ENCODE results near the gene OTC. TPM values are rescaled to one million over a fixed set of nuclear protein-coding genes. Genes with fewer than 3 reads are reported as not detected.

OTC gene
- total and polyA plus RNA-seq, 7 experiments from 2014 or later = not detected

DNA sequence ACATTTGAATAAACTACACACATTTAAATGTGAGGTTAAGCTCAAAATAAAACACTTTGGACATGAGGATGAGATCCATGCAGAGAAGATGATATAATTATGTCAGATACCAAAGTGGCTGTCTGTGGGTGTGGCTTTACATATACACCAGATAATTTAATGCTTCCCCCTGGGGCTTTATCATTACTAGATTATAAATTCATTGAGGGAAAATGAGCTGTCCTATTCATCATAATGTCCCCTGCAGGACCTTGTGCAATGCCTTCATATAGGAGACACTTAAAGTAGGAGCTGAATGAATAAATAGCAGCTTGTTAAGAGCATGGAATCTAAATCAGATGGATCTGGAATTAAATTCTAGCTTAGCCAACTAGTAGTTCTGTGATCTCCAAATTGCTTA, 49.7 kb downstream of the OTC start:
- ChIA-PET CTCF (no interaction called here), POLR2A (no interaction called here)
- H3K27ac Mint-ChIP-seq = no peak overlapping the region

DNA sequence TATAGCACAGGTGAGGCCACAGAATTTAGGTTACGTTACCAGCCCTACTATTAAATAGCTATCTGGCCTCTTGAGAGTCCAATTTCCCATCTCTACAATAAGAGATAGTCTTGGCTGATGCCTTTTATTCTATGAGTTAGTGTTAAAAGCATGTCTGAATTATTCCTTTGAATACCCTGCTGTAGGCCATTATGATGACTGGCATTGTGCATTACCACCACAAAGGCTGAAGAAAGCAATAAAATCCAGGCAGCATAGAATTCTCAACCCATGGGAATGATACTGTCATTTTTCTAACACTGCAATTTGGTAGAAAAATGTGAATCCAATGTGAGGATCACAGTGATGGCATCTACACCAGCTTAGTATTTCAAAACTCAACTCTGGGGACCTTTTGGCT, 51.4 kb downstream of the OTC start:
- H3K27me3 Mint-ChIP-seq = peaks cover 2 to 14% (median 9%) of the 10 kb centered on the region in 5 donors

More for the DNA sequence above, 49.7 kb downstream of the OTC start:
- Mint-ChIP-seq H3K27me3 (peaks cover 0 to 7% (median 3%) of the 10 kb centered on the region in 5 donors), H3K4me3 (no peak overlapping the region), H3K36me3 (no peaks in the 10 kb centered on the region), H3K4me1 (no peaks in the 10 kb centered on the region), H3K9me3 (no peaks in the 10 kb centered on the region)
- no peaks in the 10 kb centered on the region for H3K4me1 ChIP-seq (ENCODE audit: control insufficient read depth in 2 of 2, insufficient read depth in 2 of 2, low read length in 2 of 2)
- no peaks in the 10 kb centered on the region for H3K36me3 ChIP-seq (ENCODE audit: control insufficient read depth in 2 of 3, insufficient read depth in 3 of 3, low read length in 3 of 3)
- no peak overlapping the region for H3K27ac ChIP-seq (ENCODE audit: low read depth, low read length)
- H3K9me3 ChIP-seq (ENCODE audit: control insufficient read depth in 2 of 3, low read length in 3 of 3) = no peaks in the 10 kb centered on the region
- H3K27me3 ChIP-seq (ENCODE audit: control insufficient read depth in 2 of 2, insufficient read depth in 2 of 2, low read length in 2 of 2) = no peaks in the 10 kb centered on the region
- intact Hi-C loops (cut with micrococcal nuclease) = no loop called here
- no peak overlapping the region for H3K4me3 ChIP-seq (ENCODE audit: low read length)
- DNase-seq (no peak), ATAC-seq (no peak)

DNA sequence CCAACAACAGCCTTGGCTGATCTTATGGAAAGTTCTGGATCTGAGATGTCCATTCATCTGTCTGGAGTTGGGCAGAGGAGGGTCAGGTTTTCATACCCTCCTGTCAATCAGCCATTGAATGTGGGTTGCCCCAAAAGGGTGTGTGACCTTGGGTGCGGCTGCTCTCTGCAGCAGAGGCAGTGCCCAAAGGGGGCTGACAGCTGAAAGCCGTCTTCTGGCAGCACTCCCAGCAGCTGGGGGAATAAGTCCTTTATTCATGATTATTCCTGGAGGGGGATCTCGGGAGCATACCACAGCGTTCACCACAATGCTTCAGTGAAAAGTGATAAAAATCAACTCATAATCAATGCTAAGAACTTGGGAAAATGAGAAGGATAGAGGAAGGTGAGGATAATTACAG, 54.7 kb downstream of the OTC start:
- POLR2A ChIA-PET = no interaction called here
- ATAC-seq = no peak

More for the DNA sequence above, 51.4 kb downstream of the OTC start:
- no peaks in the 10 kb centered on the region for H3K9me3 Mint-ChIP-seq
- Histone ChIP-seq H3K36me3 (ENCODE audit: control insufficient read depth in 2 of 3, insufficient read depth in 3 of 3, low read length in 3 of 3) (no peaks in the 10 kb centered on the region), H3K4me3 (ENCODE audit: low read length) (no peak overlapping the region), H3K27me3 (ENCODE audit: control insufficient read depth in 2 of 2, insufficient read depth in 2 of 2, low read length in 2 of 2) (no peaks in the 10 kb centered on the region), H3K9me3 (ENCODE audit: control insufficient read depth in 2 of 3, low read length in 3 of 3) (no peaks in the 10 kb centered on the region), H3K27ac (ENCODE audit: low read depth, low read length) (no peak overlapping the region), H3K4me1 (ENCODE audit: control insufficient read depth in 2 of 2, insufficient read depth in 2 of 2, low read length in 2 of 2) (no peaks in the 10 kb centered on the region)
- ChIA-PET POLR2A (no interaction called here), CTCF (no interaction called here)
- H3K27ac Mint-ChIP-seq = no peak overlapping the region
- H3K4me3 Mint-ChIP-seq = no peak overlapping the region
- ATAC-seq (no peak), DNase-seq (no peak)
- intact Hi-C loops (cut with micrococcal nuclease) = no loop called here
- H3K36me3 Mint-ChIP-seq = no peaks in the 10 kb centered on the region
- H3K4me1 Mint-ChIP-seq = no peaks in the 10 kb centered on the region

DNA sequence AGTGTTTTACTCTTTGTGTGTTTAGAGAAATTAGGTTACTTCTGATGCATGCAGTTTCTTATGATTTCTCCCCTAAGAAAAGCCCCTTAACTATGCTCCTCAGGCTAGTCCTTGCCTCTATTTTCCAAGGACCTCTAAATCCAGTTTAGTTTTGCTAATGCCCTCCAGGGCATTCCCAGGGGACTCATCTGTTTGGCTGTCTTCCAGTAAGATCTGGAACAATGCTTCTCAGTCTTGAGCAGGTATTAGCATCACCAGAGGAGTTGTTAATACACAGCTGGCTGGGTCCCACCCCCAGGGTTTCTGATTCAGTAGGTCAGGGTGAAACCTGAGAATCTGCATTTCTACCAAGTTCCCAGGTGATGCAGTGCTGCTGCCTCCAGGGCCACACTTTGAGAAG, 56.9 kb downstream of the OTC start:
- ChIA-PET POLR2A (no interaction called here), CTCF (no interaction called here)
- Mint-ChIP-seq H3K36me3 (no peaks in the 10 kb centered on the region), H3K27me3 (peaks cover 2 to 14% (median 9%) of the 10 kb centered on the region in 5 donors), H3K4me1 (no peaks in the 10 kb centered on the region), H3K4me3 (no peak overlapping the region), H3K9me3 (no peaks in the 10 kb centered on the region), H3K27ac (no peak overlapping the region)
- no peak overlapping the region for H3K27ac ChIP-seq (ENCODE audit: low read depth, low read length)
- no peaks in the 10 kb centered on the region for H3K27me3 ChIP-seq (ENCODE audit: control insufficient read depth in 2 of 2, insufficient read depth in 2 of 2, low read length in 2 of 2)
- no peaks in the 10 kb centered on the region for H3K9me3 ChIP-seq (ENCODE audit: control insufficient read depth in 2 of 3, low read length in 3 of 3)
- ATAC-seq = no peak
- no peak for DNase-seq
- intact Hi-C loops (cut with micrococcal nuclease) = no loop called here
- no peak overlapping the region for H3K4me3 ChIP-seq (ENCODE audit: low read length)
- no peaks in the 10 kb centered on the region for H3K4me1 ChIP-seq (ENCODE audit: control insufficient read depth in 2 of 2, insufficient read depth in 2 of 2, low read length in 2 of 2)
- H3K36me3 ChIP-seq (ENCODE audit: control insufficient read depth in 2 of 3, insufficient read depth in 3 of 3, low read length in 3 of 3) = no peaks in the 10 kb centered on the region

More for the DNA sequence above, 54.7 kb downstream of the OTC start:
- DNase-seq = no peak
- H3K9me3 ChIP-seq (ENCODE audit: control insufficient read depth in 2 of 3, low read length in 3 of 3) = no peaks in the 10 kb centered on the region
- no peak overlapping the region for H3K4me3 Mint-ChIP-seq
- no peaks in the 10 kb centered on the region for H3K9me3 Mint-ChIP-seq
- H3K36me3 Mint-ChIP-seq = no peaks in the 10 kb centered on the region
- H3K36me3 ChIP-seq (ENCODE audit: control insufficient read depth in 2 of 3, insufficient read depth in 3 of 3, low read length in 3 of 3) = no peaks in the 10 kb centered on the region
- H3K27me3 Mint-ChIP-seq = peaks cover 2 to 14% (median 9%) of the 10 kb centered on the region in 5 donors
- no peaks in the 10 kb centered on the region for H3K4me1 ChIP-seq (ENCODE audit: control insufficient read depth in 2 of 2, insufficient read depth in 2 of 2, low read length in 2 of 2)
- no peaks in the 10 kb centered on the region for H3K27me3 ChIP-seq (ENCODE audit: control insufficient read depth in 2 of 2, insufficient read depth in 2 of 2, low read length in 2 of 2)
- no peaks in the 10 kb centered on the region for H3K4me1 Mint-ChIP-seq
- CTCF ChIA-PET = no interaction called here
- intact Hi-C loops (cut with micrococcal nuclease) = no loop called here
- no peak overlapping the region for H3K27ac Mint-ChIP-seq
- H3K27ac ChIP-seq (ENCODE audit: low read depth, low read length) = no peak overlapping the region
- H3K4me3 ChIP-seq (ENCODE audit: low read length) = no peak overlapping the region

DNA sequence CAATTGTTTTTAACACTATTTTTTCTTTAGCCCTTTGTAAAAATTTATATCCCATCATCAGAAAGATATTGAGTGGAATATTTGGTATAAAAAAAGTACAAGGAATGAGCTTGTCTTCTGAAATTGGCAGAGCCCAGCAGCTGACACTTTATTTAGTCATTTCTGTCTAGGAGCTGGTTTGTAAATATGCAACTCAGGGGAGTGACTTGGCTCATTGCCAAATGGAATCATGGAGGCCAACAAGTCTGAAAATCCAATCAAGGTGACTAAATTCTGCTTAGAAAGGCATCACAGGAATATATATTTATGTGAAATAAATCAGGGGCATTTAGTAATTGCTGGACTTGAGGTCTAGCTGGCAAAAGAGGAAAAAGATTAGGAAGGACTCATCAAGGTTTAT, 74.4 kb downstream of the OTC start:
- Mint-ChIP-seq H3K4me1 (no peaks in the 10 kb centered on the region), H3K9me3 (no peaks in the 10 kb centered on the region), H3K36me3 (no peaks in the 10 kb centered on the region), H3K27ac (no peak overlapping the region), H3K4me3 (no peak overlapping the region), H3K27me3 (peaks cover 0 to 5% (median 3%) of the 10 kb centered on the region in 5 donors)
- POLR2A ChIA-PET = no interaction called here
- Histone ChIP-seq H3K4me3 (ENCODE audit: low read length) (no peak overlapping the region), H3K9me3 (ENCODE audit: control insufficient read depth in 2 of 3, low read length in 3 of 3) (no peaks in the 10 kb centered on the region), H3K4me1 (ENCODE audit: control insufficient read depth in 2 of 2, insufficient read depth in 2 of 2, low read length in 2 of 2) (no peaks in the 10 kb centered on the region), H3K27me3 (ENCODE audit: control insufficient read depth in 2 of 2, insufficient read depth in 2 of 2, low read length in 2 of 2) (no peaks in the 10 kb centered on the region), H3K36me3 (ENCODE audit: control insufficient read depth in 2 of 3, insufficient read depth in 3 of 3, low read length in 3 of 3) (no peaks in the 10 kb centered on the region), H3K27ac (ENCODE audit: low read depth, low read length) (no peak overlapping the region)
- ATAC-seq = no peak
- DNase-seq = no peak
- CTCF ChIA-PET = no interaction called here
- intact Hi-C loops (cut with micrococcal nuclease) = no loop called here

DNA sequence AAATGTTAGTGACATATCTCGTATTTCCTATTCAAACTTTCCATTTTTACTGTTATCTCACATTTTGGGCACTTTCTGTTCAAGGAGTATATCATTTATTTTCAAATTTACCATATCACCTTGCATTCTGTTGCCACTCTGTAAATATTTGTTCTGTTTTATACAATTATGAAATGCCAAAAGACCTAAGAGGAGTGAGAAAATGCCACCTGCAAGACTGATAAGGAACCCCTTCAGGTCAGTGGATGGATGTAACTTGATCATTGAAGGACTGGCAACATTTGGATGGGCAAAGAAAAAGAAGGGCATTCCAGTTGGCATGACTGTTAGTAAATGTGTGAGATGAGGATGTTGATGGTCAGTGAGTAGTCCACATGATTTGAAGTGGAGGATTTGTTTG, 79.1 kb downstream of the OTC start:
- no peaks in the 10 kb centered on the region for H3K9me3 Mint-ChIP-seq
- no peaks in the 10 kb centered on the region for H3K27me3 ChIP-seq (ENCODE audit: control insufficient read depth in 2 of 2, insufficient read depth in 2 of 2, low read length in 2 of 2)
- no peaks in the 10 kb centered on the region for H3K36me3 ChIP-seq (ENCODE audit: control insufficient read depth in 2 of 3, insufficient read depth in 3 of 3, low read length in 3 of 3)
- intact Hi-C loops (cut with micrococcal nuclease) = no loop called here
- H3K27ac ChIP-seq (ENCODE audit: low read depth, low read length) = no peak overlapping the region
- H3K4me1 ChIP-seq (ENCODE audit: control insufficient read depth in 2 of 2, insufficient read depth in 2 of 2, low read length in 2 of 2) = no peaks in the 10 kb centered on the region
- H3K9me3 ChIP-seq (ENCODE audit: control insufficient read depth in 2 of 3, low read length in 3 of 3) = no peaks in the 10 kb centered on the region
- POLR2A ChIA-PET = no interaction called here
- H3K27me3 Mint-ChIP-seq = peaks cover 0 to 8% (median 5%) of the 10 kb centered on the region in 5 donors
- no peak overlapping the region for H3K4me3 Mint-ChIP-seq
- H3K27ac Mint-ChIP-seq = no peak overlapping the region
- H3K4me3 ChIP-seq (ENCODE audit: low read length) = no peak overlapping the region
- CTCF ChIA-PET = no interaction called here
- no peaks in the 10 kb centered on the region for H3K4me1 Mint-ChIP-seq
- DNase-seq (no peak), ATAC-seq (no peak)
- no peaks in the 10 kb centered on the region for H3K36me3 Mint-ChIP-seq

DNA sequence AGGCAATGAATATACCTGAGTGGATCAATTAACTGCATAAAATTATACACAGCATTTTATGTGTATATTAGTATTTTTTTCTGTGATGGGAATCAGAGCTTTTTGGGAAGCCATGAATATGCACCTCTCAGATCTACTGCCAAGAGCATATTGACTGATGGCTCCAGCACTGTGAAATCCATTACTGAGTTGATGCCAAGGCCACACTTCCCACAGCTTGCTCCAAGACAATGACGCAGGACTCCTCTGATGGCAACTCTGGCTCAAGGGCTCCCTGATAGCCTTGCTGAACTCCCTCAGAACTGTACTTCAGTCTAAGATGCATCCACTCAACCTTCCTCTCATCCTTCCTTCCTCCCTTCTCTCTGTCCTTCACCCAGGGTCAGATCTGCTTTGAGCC, 82.7 kb downstream of the OTC start:
- no peaks in the 10 kb centered on the region for H3K36me3 ChIP-seq (ENCODE audit: control insufficient read depth in 2 of 3, insufficient read depth in 3 of 3, low read length in 3 of 3)
- Mint-ChIP-seq H3K9me3 (no peaks in the 10 kb centered on the region), H3K4me1 (no peaks in the 10 kb centered on the region), H3K27me3 (peaks cover 0 to 8% (median 5%) of the 10 kb centered on the region in 5 donors), H3K36me3 (no peaks in the 10 kb centered on the region), H3K27ac (no peak overlapping the region), H3K4me3 (no peak overlapping the region)
- CTCF ChIA-PET = no interaction called here
- no peak overlapping the region for H3K27ac ChIP-seq (ENCODE audit: low read depth, low read length)
- no peaks in the 10 kb centered on the region for H3K27me3 ChIP-seq (ENCODE audit: control insufficient read depth in 2 of 2, insufficient read depth in 2 of 2, low read length in 2 of 2)
- POLR2A ChIA-PET = no interaction called here
- no peaks in the 10 kb centered on the region for H3K9me3 ChIP-seq (ENCODE audit: control insufficient read depth in 2 of 3, low read length in 3 of 3)
- DNase-seq (no peak), ATAC-seq (no peak)
- no peak overlapping the region for H3K4me3 ChIP-seq (ENCODE audit: low read length)
- H3K4me1 ChIP-seq (ENCODE audit: control insufficient read depth in 2 of 2, insufficient read depth in 2 of 2, low read length in 2 of 2) = no peaks in the 10 kb centered on the region
- intact Hi-C loops (cut with micrococcal nuclease) = no loop called here
